AG04450 (cell line): Measurements from ENCODE around the gene SULT1B1. TPM values are rescaled to one million over a fixed set of nuclear protein-coding genes. Genes with fewer than 3 reads are reported as not detected.

Experiments
- CTCF ChIA-PET: fragments of 300-600, 350-600 bp; formaldehyde crosslinking; extraction: SDS; loops from one replicate; lab custom pipeline; 2022; ENCODE audit warnings: antibody characterized with exemption, inconsistent platforms; lab: Charles Lee
- POLR2A ChIA-PET: fragments of 350-600 bp; formaldehyde crosslinking; extraction: SDS; loops from one replicate; lab custom pipeline; 2021; ENCODE audit warnings: antibody characterized with exemption, inconsistent platforms; lab: Yijun Ruan, JAX
- DNase-seq: peaks from one replicate; pipeline ENCODE4 v3.0.0-alpha.2; 2011; ENCODE audit warnings: low read depth, low spot score
- H3K27ac ChIP-seq: one replicate; pipeline ENCODE4 v1.5.1; 2012; ENCODE audit warnings: low read depth, low read length, control low read depth
- H3K27me3 ChIP-seq: one replicate; pipeline ENCODE4 v1.6.0; 2012; ENCODE audit warnings: low read length; ENCODE audit not compliant: control insufficient read depth, insufficient read depth
- H3K4me3 ChIP-seq: 2 replicates; pipeline ENCODE4 v1.5.1; 2011; ENCODE audit warnings: mild to moderate bottlenecking, low read depth, low read length, control low read depth
- H3K9me3 ChIP-seq: 2 replicates; pipeline ENCODE4 v1.5.1; 2012; ENCODE audit warnings: low read length; ENCODE audit not compliant: control insufficient read depth, insufficient read depth
- CTCF ChIP-seq: IDR thresholded peaks from 2 replicates; pipeline ENCODE4 v1.5.1; 2011; ENCODE audit warnings: low read depth, low read length, control low read depth, inconsistent platforms
- polyA minus RNA-seq: library from RNA; depleted of rRNA, polyadenylated mRNA; stranded (reverse); fragments of >200 nt; gene quantifications from 2 replicates; pipeline ENCODE4 v1.2.3, GENCODE V29; 2011; rRNA and poly(A)+ RNA removed
- polyA plus RNA-seq: library from polyadenylated mRNA; depleted of rRNA; stranded (reverse); fragments of >200 nt; gene quantifications from 2 replicates; pipeline ENCODE4 v1.2.3, GENCODE V29; 2011; rRNA removed

The SULT1B1 gene
- polyA plus RNA-seq (not detected in 2 replicates), polyA minus RNA-seq (0.04 TPM in 1 of 2 replicates, not detected in the other)

- Histone ChIP-seq H3K27ac (no peak within 1 kb of the TSS), H3K4me3 (no peak within 1 kb of the TSS), H3K27me3 (no peaks in the 10 kb centered on the region), H3K9me3 (no peaks in the 10 kb centered on the region)
- TF ChIP-seq CTCF = no peak
- ChIA-PET POLR2A (no interaction called here), CTCF (no interaction called here)
- peak; percentile 2 for DNase-seq
Observed at GRCh38 chr4:69760455-69760854, at the start of gene SULT1B1. Gene SULT1B1, minus strand, starts transcription at chr4:69760620. Its CDS starts 5,403 bp downstream, at chr4:69755217.

GRCh38 chr4:69800599-69800998 is 40.2 kb upstream of the SULT1B1 start:
- no peak for TF ChIP-seq CTCF
- Histone ChIP-seq H3K9me3 (no peaks in the 10 kb centered on the region), H3K4me3 (no peak overlapping the region), H3K27ac (no peak overlapping the region), H3K27me3 (no peaks in the 10 kb centered on the region)
- DNase-seq = no peak
- ChIA-PET POLR2A (no interaction called here), CTCF (no interaction called here)

- no peaks in the 10 kb centered on the region for H3K27me3 ChIP-seq
- no peak for TF ChIP-seq CTCF
- H3K4me3 ChIP-seq = no peak overlapping the region
- no peaks in the 10 kb centered on the region for H3K9me3 ChIP-seq
- ChIA-PET POLR2A (no interaction called here), CTCF (no interaction called here)
- no peak for DNase-seq
- H3K27ac ChIP-seq = no peak overlapping the region
Observed at GRCh38 chr4:69799337-69799736, 38.9 kb upstream of the SULT1B1 start.

- no peak for TF ChIP-seq CTCF
- no peak overlapping the region for H3K27ac ChIP-seq
- no peak for DNase-seq
- no peak overlapping the region for H3K4me3 ChIP-seq
- POLR2A ChIA-PET = no interaction called here
- CTCF ChIA-PET = no interaction called here
- H3K27me3 ChIP-seq = no peaks in the 10 kb centered on the region
- no peaks in the 10 kb centered on the region for H3K9me3 ChIP-seq
Observed at GRCh38 chr4:69793732-69794131, 33.3 kb upstream of the SULT1B1 start.

- H3K27ac ChIP-seq = no peak overlapping the region
- no peak for TF ChIP-seq CTCF
- CTCF ChIA-PET = no interaction called here
- H3K4me3 ChIP-seq = no peak overlapping the region
- H3K27me3 ChIP-seq = no peaks in the 10 kb centered on the region
- H3K9me3 ChIP-seq = peaks cover 9% of the 10 kb centered on the region
- POLR2A ChIA-PET = no interaction called here
- DNase-seq = no peak
Observed at GRCh38 chr4:69787879-69788278, 27.5 kb upstream of the SULT1B1 start.
